Endodermal cell (in vitro differentiated cells): Measurements from ENCODE around the gene CLDN6. TPM values are rescaled to one million over a fixed set of nuclear protein-coding genes. Genes with fewer than 3 reads are reported as not detected.

Source experiments
- DNase-seq: peaks from one replicate; pipeline ENCODE4 v3.0.0-alpha.2; 2017
- H3K27ac ChIP-seq: 2 replicates; pipeline ENCODE4 v1.5.1; 2013; ENCODE audit warnings: mild to moderate bottlenecking, low read depth, low read length, moderate library complexity
- H3K27me3 ChIP-seq: 2 replicates; pipeline ENCODE4 v1.6.1; 2013; ENCODE audit warnings: mild to moderate bottlenecking, low read length, moderate library complexity; ENCODE audit not compliant: insufficient read depth, control insufficient read depth, poor library complexity, severe bottlenecking
- H3K36me3 ChIP-seq: 2 replicates; pipeline ENCODE4 v1.7.0; 2013; ENCODE audit warnings: mild to moderate bottlenecking, low read length, moderate library complexity; ENCODE audit not compliant: control insufficient read depth, insufficient read depth
- H3K4me1 ChIP-seq: one replicate; pipeline ENCODE4 v1.7.0; 2013; ENCODE audit warnings: low read length; ENCODE audit not compliant: control insufficient read depth, insufficient read depth
- H3K4me3 ChIP-seq: 2 replicates; pipeline ENCODE4 v1.5.1; 2013; ENCODE audit warnings: mild to moderate bottlenecking, low read length, moderate library complexity
- H3K9ac ChIP-seq: 2 replicates; pipeline ENCODE4 v1.6.1; 2013; ENCODE audit warnings: mild to moderate bottlenecking, low read length, moderate library complexity; ENCODE audit not compliant: poor library complexity, severe bottlenecking; ENCODE audit errors: extremely low read depth
- H3K9me3 ChIP-seq: 2 replicates; pipeline ENCODE4 v1.6.1; 2013; ENCODE audit warnings: mild to moderate bottlenecking, low read length, moderate library complexity; ENCODE audit not compliant: control insufficient read depth
- H3K27ac Mint-ChIP-seq: 2 replicates; pipeline ENCODE4 v1.8.0; 2020; ENCODE audit warnings: mixed read lengths
- H3K27me3 Mint-ChIP-seq: 2 replicates; pipeline ENCODE4 v1.8.0; 2021; ENCODE audit warnings: mild to moderate bottlenecking, mixed read lengths; ENCODE audit not compliant: insufficient read depth
- H3K36me3 Mint-ChIP-seq: 2 replicates; pipeline ENCODE4 v1.8.0; 2020; ENCODE audit warnings: low read depth, mixed read lengths
- H3K4me1 Mint-ChIP-seq: 2 replicates; pipeline ENCODE4 v1.8.0; 2020; ENCODE audit warnings: mixed read lengths
- H3K4me3 Mint-ChIP-seq: 2 replicates; pipeline ENCODE4 v1.8.0; 2020; ENCODE audit warnings: mild to moderate bottlenecking, moderate library complexity, mixed read lengths
- H3K9me3 Mint-ChIP-seq: 2 replicates; pipeline ENCODE4 v1.8.0; 2020; ENCODE audit warnings: mild to moderate bottlenecking, mixed read lengths
- WGBS, 2 experiments: methylation state at CpG; one replicate each; pipeline versions ENCODE4 v1.1.5 to v1.1.7; 2013; ENCODE audit warnings: missing lambda C conversion rate in 2 of 2, mixed read lengths in 1 of 2; ENCODE audit not compliant: insufficient coverage in 1 of 2, insufficient read length in 1 of 2; 5-methylcytosine and 5-hydroxymethylcytosine counted together
- total RNA-seq, 2 donors: library from RNA; stranded (reverse); fragmentation: NEBNext Ultra II Directional in 1 of 2; extraction: Animal tissue kit (Norgen Biotek cat#: 25700) in 1 of 2; gene quantifications; 2 replicates in 1 of 2; 3 replicates in 1 of 2; pipeline ENCODE4 v1.2.1, GENCODE V29; 2021
- TF ChIP-seq, protein P1 (sequence below): fragments of 200-600 bp; sonication (generic); conservative IDR thresholded peaks from 2 replicates; pipeline ENCODE4 v1.5.0; 2021; ENCODE audit warnings: antibody characterized with exemption, mild to moderate bottlenecking

Gene CLDN6
- total RNA-seq, 2 donors from 2014 or later, result 404 to 572 TPM

DNA sequence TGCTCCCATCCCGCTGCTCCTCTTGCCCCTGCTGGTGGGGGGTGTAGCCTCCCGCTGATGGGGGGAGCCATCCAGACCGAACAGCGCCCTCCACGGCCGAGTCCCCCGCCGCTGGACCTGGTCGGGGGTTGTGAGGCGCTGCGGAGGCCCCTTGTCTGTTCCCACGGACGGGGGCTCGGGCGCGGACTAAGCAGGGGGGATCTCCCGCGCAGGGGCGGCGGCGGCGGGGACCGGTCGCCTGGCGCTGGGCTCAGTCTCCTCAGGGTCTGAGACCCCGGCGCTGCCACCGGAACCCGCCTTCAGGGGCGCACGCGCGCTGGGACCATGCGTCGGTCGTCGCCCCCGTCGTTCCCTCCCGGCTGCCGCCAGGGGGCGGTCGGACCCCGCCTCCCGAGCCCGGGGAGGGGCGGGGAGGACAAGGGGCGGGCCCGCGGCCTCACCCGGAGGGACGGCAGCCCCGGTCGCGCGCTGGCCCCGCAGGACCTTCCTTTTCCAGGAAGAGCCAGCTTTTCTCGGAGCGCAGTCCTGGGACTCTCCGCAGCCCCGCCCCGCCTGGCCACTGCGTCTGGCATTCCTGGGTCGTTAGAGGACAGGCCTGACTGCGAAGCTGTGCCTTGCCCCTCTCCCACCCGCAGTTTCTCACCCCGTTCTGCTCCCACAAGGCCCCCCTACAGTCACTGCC is 41.2 kb upstream of the CLDN6 start:
- peaks cover 7% of the 10 kb centered on the region for H3K4me1 Mint-ChIP-seq
- TF ChIP-seq, protein P1, sequence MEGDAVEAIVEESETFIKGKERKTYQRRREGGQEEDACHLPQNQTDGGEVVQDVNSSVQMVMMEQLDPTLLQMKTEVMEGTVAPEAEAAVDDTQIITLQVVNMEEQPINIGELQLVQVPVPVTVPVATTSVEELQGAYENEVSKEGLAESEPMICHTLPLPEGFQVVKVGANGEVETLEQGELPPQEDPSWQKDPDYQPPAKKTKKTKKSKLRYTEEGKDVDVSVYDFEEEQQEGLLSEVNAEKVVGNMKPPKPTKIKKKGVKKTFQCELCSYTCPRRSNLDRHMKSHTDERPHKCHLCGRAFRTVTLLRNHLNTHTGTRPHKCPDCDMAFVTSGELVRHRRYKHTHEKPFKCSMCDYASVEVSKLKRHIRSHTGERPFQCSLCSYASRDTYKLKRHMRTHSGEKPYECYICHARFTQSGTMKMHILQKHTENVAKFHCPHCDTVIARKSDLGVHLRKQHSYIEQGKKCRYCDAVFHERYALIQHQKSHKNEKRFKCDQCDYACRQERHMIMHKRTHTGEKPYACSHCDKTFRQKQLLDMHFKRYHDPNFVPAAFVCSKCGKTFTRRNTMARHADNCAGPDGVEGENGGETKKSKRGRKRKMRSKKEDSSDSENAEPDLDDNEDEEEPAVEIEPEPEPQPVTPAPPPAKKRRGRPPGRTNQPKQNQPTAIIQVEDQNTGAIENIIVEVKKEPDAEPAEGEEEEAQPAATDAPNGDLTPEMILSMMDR, result peak; percentile 91
- no peaks in the 10 kb centered on the region for H3K9me3 Mint-ChIP-seq
- 0 to 1% methylated on average over 18 to 67 of the region's 67 CpGs for WGBS, 2 experiments
- DNase-seq, result peak; percentile 97
- H3K27me3 Mint-ChIP-seq, result peaks cover 27% of the 10 kb centered on the region
- peak overlapping the region; percentile 25 for H3K9ac ChIP-seq
- H3K27me3 ChIP-seq, result peaks cover 4% of the 10 kb centered on the region
- peak overlapping the region; percentile 72 for H3K4me3 Mint-ChIP-seq
- no peak overlapping the region for H3K27ac ChIP-seq
- no peaks in the 10 kb centered on the region for H3K36me3 ChIP-seq
- peak overlapping the region; percentile 94 for H3K27ac Mint-ChIP-seq
- peak overlapping the region; percentile 81 for H3K4me3 ChIP-seq
- H3K9me3 ChIP-seq, result no peaks in the 10 kb centered on the region
- H3K36me3 Mint-ChIP-seq, result peaks cover 9% of the 10 kb centered on the region
- no peaks in the 10 kb centered on the region for H3K4me1 ChIP-seq

DNA sequence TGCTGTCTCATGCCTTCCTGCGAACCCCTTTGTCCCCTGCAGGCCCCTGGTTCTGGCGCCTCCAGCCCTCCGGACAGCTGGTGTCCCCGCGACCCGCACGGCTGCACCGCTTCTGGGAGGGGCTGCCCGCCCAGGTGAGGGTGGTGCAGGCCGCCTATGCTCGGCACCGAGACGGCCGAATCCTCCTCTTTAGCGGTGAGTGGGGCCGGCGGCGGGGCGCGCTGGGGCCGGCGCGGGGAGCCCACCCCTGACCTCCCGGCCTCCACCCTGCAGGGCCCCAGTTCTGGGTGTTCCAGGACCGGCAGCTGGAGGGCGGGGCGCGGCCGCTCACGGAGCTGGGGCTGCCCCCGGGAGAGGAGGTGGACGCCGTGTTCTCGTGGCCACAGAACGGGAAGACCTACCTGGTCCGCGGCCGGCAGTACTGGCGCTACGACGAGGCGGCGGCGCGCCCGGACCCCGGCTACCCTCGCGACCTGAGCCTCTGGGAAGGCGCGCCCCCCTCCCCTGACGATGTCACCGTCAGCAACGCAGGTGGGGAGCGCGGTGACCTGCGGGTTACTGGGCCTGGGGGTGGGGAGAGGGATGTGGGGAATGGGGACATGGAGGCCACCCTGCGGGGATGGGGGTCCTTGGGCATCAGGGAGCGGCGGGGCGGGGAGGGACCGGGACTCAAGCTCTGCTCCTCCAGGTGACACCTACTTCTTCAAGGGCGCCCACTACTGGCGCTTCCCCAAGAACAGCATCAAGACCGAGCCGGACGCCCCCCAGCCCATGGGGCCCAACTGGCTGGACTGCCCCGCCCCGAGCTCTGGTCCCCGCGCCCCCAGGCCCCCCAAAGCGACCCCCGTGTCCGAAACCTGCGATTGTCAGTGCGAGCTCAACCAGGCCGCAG is 40.4 kb upstream of the CLDN6 start:
- Histone ChIP-seq H3K27ac (no peak overlapping the region), H3K36me3 (no peaks in the 10 kb centered on the region), H3K4me3 (peak overlapping the region; percentile 77), H3K9ac (peak overlapping the region; percentile 25), H3K27me3 (peaks cover 4% of the 10 kb centered on the region), H3K4me1 (no peaks in the 10 kb centered on the region), H3K9me3 (no peaks in the 10 kb centered on the region)
- Mint-ChIP-seq H3K27me3 (peaks cover 30% of the 10 kb centered on the region), H3K4me1 (peaks cover 7% of the 10 kb centered on the region), H3K9me3 (no peaks in the 10 kb centered on the region), H3K4me3 (peak overlapping the region; percentile 72), H3K36me3 (peaks cover 14% of the 10 kb centered on the region), H3K27ac (no peak overlapping the region)
- WGBS, 2 experiments, result 18 to 49% methylated on average over 29 to 77 of the region's 77 CpGs
- DNase-seq, result peak; percentile 90
- TF ChIP-seq, protein P1, result peak; percentile 47

- no peaks in the 10 kb centered on the region for H3K9me3 ChIP-seq
- no peaks in the 10 kb centered on the region for H3K9me3 Mint-ChIP-seq
- no peaks in the 10 kb centered on the region for H3K36me3 ChIP-seq
- peaks cover 30% of the 10 kb centered on the region for H3K27me3 Mint-ChIP-seq
- peak overlapping the region; percentile 77 for H3K4me3 ChIP-seq
- H3K4me1 ChIP-seq, result no peaks in the 10 kb centered on the region
- peak overlapping the region; percentile 72 for H3K4me3 Mint-ChIP-seq
- H3K27ac Mint-ChIP-seq, result no peak overlapping the region
- peaks cover 7% of the 10 kb centered on the region for H3K4me1 Mint-ChIP-seq
- TF ChIP-seq, protein P1, result no peak
- H3K9ac ChIP-seq, result no peak overlapping the region
- 94 to 97% methylated on average over 12 to 22 of the region's 22 CpGs for WGBS, 2 experiments
- H3K36me3 Mint-ChIP-seq, result peaks cover 14% of the 10 kb centered on the region
- H3K27me3 ChIP-seq, result peaks cover 4% of the 10 kb centered on the region
- no peak overlapping the region for H3K27ac ChIP-seq
- DNase-seq, result no peak
These were observed 39.5 kb upstream of the CLDN6 start for GRCh38 chr16:3057181-3058138.
